K562 (cell line): ENCODE results near the gene XPO4. TPM values are rescaled to one million over a fixed set of nuclear protein-coding genes. Genes with fewer than 3 reads are reported as not detected.
"Not testable (repeated sequence)": the region's sequence is repeated elsewhere in the genome, so short reads cannot be mapped to it uniquely, and the experiment has no call there.

Experiments
- ATAC-seq: fragments of 200-7000 bp; cut with Tn5 transposase; 3 replicates; pipeline ENCODE4 v1.9.1; 2020; ENCODE audit warnings: moderate library complexity
- BruUV-seq: library from RNA; stranded (reverse); fragments of 400-500 nt; replicated peaks from 2 replicates; lab custom pipeline; 2021; lab: Mats Ljungman, UMichigan
- CTCF ChIA-PET: fragments of 300-600 bp; formaldehyde crosslinking; extraction: SDS; loops from one replicate; lab custom pipeline; 2021; ENCODE audit warnings: low intra/inter-chr PET ratio; lab: Yijun Ruan, JAX
- POLR2A ChIA-PET: fragments of 300-600, 350-650 bp; sonication (Branson Sonifier 250); formaldehyde crosslinking; extraction: SDS; loops from one replicate; lab custom pipeline; 2021; ENCODE audit warnings: antibody characterized with exemption, inconsistent platforms; lab: Yijun Ruan, JAX
- DNase-seq, 4 experiments: peaks; one replicate each; pipeline versions ENCODE4 v3.0.0 to v3.0.0-alpha.2; 2011 to 2018; ENCODE audit warnings: low spot score in 3 of 4, mixed read lengths in 3 of 4; ENCODE audit errors: extremely low read depth in 1 of 4
- FAIRE-seq: peaks from 2 replicates; lab custom pipeline; 2011; peaks lifted over from hg19 to GRCh38; lab: Jason Lieb, UNC
- H2AFZ ChIP-seq: 2 replicates; pipeline ENCODE4 v1.6.0; 2011; ENCODE audit warnings: low read depth, low read length, control low read depth, inconsistent platforms
- H3K27ac ChIP-seq: fragments of 200-600 bp; 3 replicates; pipeline ENCODE4 v1.8.0; 2011; ENCODE audit warnings: low read depth, mild to moderate bottlenecking, control low read depth, inconsistent platforms, low read length, moderate library complexity, mixed read lengths; ENCODE audit errors: extremely low read depth
- H3K27me3 ChIP-seq, 2 experiments: fragments of 300-600 bp in 1 of 2; 2 replicates in 1 of 2; 3 replicates in 1 of 2; pipeline versions ENCODE4 v1.6.0 to v1.8.0; 2011; ENCODE audit warnings: inconsistent platforms in 2 of 2, low read length in 2 of 2, mild to moderate bottlenecking in 1 of 2, mixed read lengths in 1 of 2, moderate library complexity in 1 of 2; ENCODE audit not compliant: control insufficient read depth in 2 of 2, insufficient read depth in 2 of 2
- H3K36me3 ChIP-seq: fragments of 300-600 bp; 3 replicates; pipeline ENCODE4 v1.8.0; 2011; ENCODE audit warnings: mild to moderate bottlenecking, low read length, inconsistent platforms; ENCODE audit not compliant: control insufficient read depth, insufficient read depth
- H3K4me1 ChIP-seq, 2 experiments: fragments of 200-600 bp in 1 of 2; replicated peaks in 1 of 2; 2 replicates in 1 of 2; 3 replicates in 1 of 2; pipeline versions ENCODE4 v1.5.1 to v1.8.0; 2011; ENCODE audit warnings: inconsistent platforms in 2 of 2, low read length in 2 of 2, mild to moderate bottlenecking in 1 of 2, mixed read lengths in 1 of 2, moderate library complexity in 1 of 2; ENCODE audit not compliant: control insufficient read depth in 2 of 2, insufficient read depth in 2 of 2
- H3K4me2 ChIP-seq: 2 replicates; pipeline ENCODE4 v1.6.1; 2011; ENCODE audit warnings: low read length, control low read depth, inconsistent platforms, mixed read lengths; ENCODE audit not compliant: insufficient read depth
- H3K4me3 ChIP-seq: fragments of 200-600 bp; sonication (generic), shearing (Covaris generic); 2 replicates; pipeline ENCODE4 v1.5.1; 2016; ENCODE audit warnings: control low read depth, inconsistent platforms
- H3K79me2 ChIP-seq: fragments of 200-600 bp; 3 replicates; pipeline ENCODE4 v1.8.0; 2011; ENCODE audit warnings: low read length, inconsistent platforms; ENCODE audit not compliant: control insufficient read depth, insufficient read depth
- H3K9ac ChIP-seq, 2 experiments: 2 replicates each; pipeline versions ENCODE4 v1.6.0 to v1.6.1; 2011; ENCODE audit warnings: low read depth in 2 of 2, low read length in 2 of 2, control low read depth in 1 of 2, inconsistent platforms in 1 of 2, mild to moderate bottlenecking in 1 of 2, mixed read lengths in 1 of 2; ENCODE audit not compliant: insufficient read depth in 1 of 2
- H3K9me1 ChIP-seq: one replicate; pipeline ENCODE4 v1.6.0; 2011; ENCODE audit warnings: inconsistent platforms, mild to moderate bottlenecking, low read length, moderate library complexity; ENCODE audit not compliant: control insufficient read depth, insufficient read depth
- H3K9me3 ChIP-seq: replicated peaks from 2 replicates; pipeline ENCODE4 v1.5.1; 2011; ENCODE audit warnings: low read depth, low read length, inconsistent platforms; ENCODE audit not compliant: control insufficient read depth, insufficient read depth
- H4K20me1 ChIP-seq: replicated peaks from 2 replicates; pipeline ENCODE4 v1.6.1; 2011; ENCODE audit warnings: low read length, inconsistent platforms, mixed read lengths; ENCODE audit not compliant: control insufficient read depth, insufficient read depth
- ETV6 ChIP-seq, 3 experiments: fragments of 150-350 bp in 1 of 3; sonication (generic) in 1 of 3; formaldehyde crosslinking in 1 of 3; IDR thresholded peaks; 2 replicates each; pipeline versions ENCODE4 v1.6.1 to v1.8.0; 2014 to 2022; ENCODE audit warnings: borderline replicate concordance in 2 of 3, low read depth in 2 of 3, antibody characterized with exemption in 1 of 3, low read length in 1 of 3, mild to moderate bottlenecking in 1 of 3, missing genetic modification reagents in 1 of 3
- SNRNP70 ChIP-seq: fragments of 200-400 bp; formaldehyde crosslinking; optimal IDR thresholded peaks from 2 replicates; pipeline ENCODE3; 2017; ENCODE audit warnings: low read depth, low read length
- WGBS: fragments of 100-300 bp; shearing (Covaris generic); methylation state at CpG from one replicate; pipeline ENCODE4 v1.1.6; 2016; ENCODE audit warnings: low coverage, mixed read lengths; ENCODE audit not compliant: insufficient coverage; ENCODE audit errors: missing lambda C conversion rate; 5-methylcytosine and 5-hydroxymethylcytosine counted together
- in situ Hi-C: fragments of 300-500 bp; cut with MboI; formaldehyde crosslinking; loops from 4 replicates; pipeline ENCODE4 v1.15.0; 2018; ENCODE audit warnings: inconsistent platforms, mixed read lengths
- intact Hi-C: fragments of 100-400 bp; cut with micrococcal nuclease; formaldehyde crosslinking; loops from 2 replicates; pipeline ENCODE4 v1.14.2; 2022
- polyA plus RNA-seq, 8 experiments: library from polyadenylated mRNA; depleted of rRNA in 4 of 8; stranded (reverse) in 5 of 8; unstranded in 3 of 8; fragments of >200 nt; fragmentation: Nextera tagmentation in 2 of 8; fragmentation: Illumina TruSeq in 1 of 8; extraction: Ambion mirVana in 2 of 8; extraction: Trizol in 1 of 8; gene quantifications; 2 replicates each; pipeline versions ENCODE4 v1.2.1 to v1.2.3, GENCODE V29; 2011 to 2014; ENCODE audit warnings: inconsistent platforms in 1 of 8, missing spikeins in 1 of 8
- total RNA-seq, 7 experiments: library from RNA; depleted of rRNA in 6 of 7; stranded (reverse); fragments of >200 nt in 6 of 7; fragmentation: Illumina TruSeq in 2 of 7; extraction: Trizol in 2 of 7; gene quantifications; 2 replicates each; pipeline versions ENCODE4 v1.2.1 to v1.2.3, GENCODE V29; 2011 to 2021; ENCODE audit warnings: low replicate concordance in 1 of 7

XPO4 gene
- total and polyA plus RNA-seq, 9 of the 15 experiments (the other 6 are each of a cell fraction or from before 2014, with no cell fraction given): 5.5 to 25.1 (median 17.5) TPM

DNA sequence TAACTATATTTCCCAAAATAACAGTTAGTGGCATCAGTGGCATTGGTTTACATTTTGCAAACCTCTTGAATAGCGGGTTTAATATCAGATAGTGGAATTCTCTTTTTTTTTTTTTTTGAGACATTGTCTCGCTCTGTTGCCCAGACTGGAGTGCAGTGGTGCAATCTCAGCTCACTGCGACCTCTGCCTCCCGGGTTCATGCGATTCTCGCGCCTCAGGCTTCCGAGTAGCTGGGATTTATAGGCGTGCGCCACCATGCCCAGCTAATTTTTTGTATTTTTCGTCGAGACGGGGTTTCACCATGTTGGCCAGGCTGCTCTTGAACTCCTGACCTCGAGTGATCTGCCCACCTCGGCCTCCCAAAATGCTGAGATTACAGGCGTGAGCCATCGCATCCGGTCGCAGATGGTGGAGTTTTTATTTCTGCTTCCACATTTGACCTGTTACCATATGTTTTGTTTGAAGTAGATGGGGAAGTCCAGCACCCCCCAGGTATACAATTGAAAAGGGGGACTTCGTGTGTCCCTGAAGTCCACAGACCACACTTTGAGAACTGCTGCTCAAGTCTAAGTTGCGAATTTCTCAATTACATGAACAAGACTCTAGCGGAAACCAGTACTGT is 40.5 kb upstream of the XPO4 start:
- Histone ChIP-seq H3K4me2 (no peak overlapping the region), H2AFZ (no peak overlapping the region), H3K4me1 (peaks cover 0 to 5% of the 10 kb centered on the region in 2 experiments; a peak in 2 of 5 replicates)
- TF ChIP-seq SNRNP70: no peak
- no peak for TF ChIP-seq ETV6 (IDR thresholded peaks at IDR 0.05; ENCODE audit: borderline replicate concordance in 1 of 2, low read depth in 2 of 2, low read length in 1 of 2)
- no peak for TF ChIP-seq ETV6 (CRISPR knock-in tag; IDR thresholded peaks at IDR 0.05; ENCODE audit: borderline replicate concordance)
- TF ChIP-seq, all 486 proteins: peak for 0
- Histone ChIP-seq H3K9me3 (no peaks in the 10 kb centered on the region), H4K20me1 (no peaks in the 10 kb centered on the region), H3K27ac (no peak overlapping the region), H3K27me3 (peaks cover 2 to 13% of the 10 kb centered on the region in 2 experiments; a peak in 3 of 5 replicates), H3K9me1 (no peaks in the 10 kb centered on the region), H3K9ac (no peak overlapping the region), H3K4me3 (no peak overlapping the region), H3K36me3 (no peaks in the 10 kb centered on the region), H3K79me2 (no peaks in the 10 kb centered on the region)
- no peak for FAIRE-seq
- ATAC-seq: no peak
- BruUV-seq: no TSS peak
- in situ Hi-C loops (loop anchor here (10.0 kb wide), 2 partner anchors 162 to 542 kb away; no protein-coding TSS in a partner anchor), intact Hi-C loops (loop anchor here (1.0 to 10.0 kb wide), 3 partner anchors 82 to 536 kb away; no protein-coding TSS in a partner anchor)
- no peak for DNase-seq
- POLR2A ChIA-PET: interaction anchor here (0.8 kb wide), 1 partner anchor 10 kb away, joined by 3 read pairs; no protein-coding TSS in a partner anchor
- CTCF ChIA-PET: interaction anchor here (0.6 to 1.4 kb wide), 4 partner anchors 19 to 565 kb away, joined by 3 to 8 read pairs (median 4); no protein-coding TSS in a partner anchor
- 32% methylated on average over 21 of the region's 22 CpGs for WGBS

DNA sequence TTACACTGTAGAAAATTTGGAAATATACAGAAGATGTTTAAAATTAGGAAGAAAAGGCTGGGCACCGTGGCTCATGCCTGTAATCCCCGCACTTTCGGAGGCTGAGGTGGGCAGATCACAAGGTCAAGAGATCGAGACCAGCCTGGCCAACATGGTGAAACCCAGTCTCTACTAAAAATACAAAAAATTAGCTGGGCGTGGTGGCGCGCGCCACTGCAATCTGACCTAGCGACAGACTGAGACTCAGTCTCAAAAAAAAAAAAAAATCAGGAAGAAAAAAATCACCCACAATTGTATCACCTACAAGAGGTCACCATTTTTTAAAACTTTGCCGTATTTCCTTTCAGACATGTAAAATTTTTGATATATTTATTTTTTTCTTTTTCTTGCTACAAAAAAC is 38.0 kb upstream of the XPO4 start:
- BruUV-seq, H3K9ac ChIP-seq, FAIRE-seq, H3K4me1 ChIP-seq, H3K9me1 ChIP-seq, H3K27ac ChIP-seq, POLR2A ChIA-PET, DNase-seq, H3K79me2 ChIP-seq, ATAC-seq, H3K36me3 ChIP-seq, H3K4me2 ChIP-seq, H2AFZ ChIP-seq, H3K9me3 ChIP-seq, H4K20me1 ChIP-seq, H3K4me3 ChIP-seq: not testable (repeated sequence)
- in situ Hi-C loops (loop anchor here (10.0 kb wide), 2 partner anchors 164 to 544 kb away; no protein-coding TSS in a partner anchor), intact Hi-C loops (loop anchor here (10.0 kb wide), 1 partner anchor 84 kb away; no protein-coding TSS in a partner anchor)
- peaks cover 2 to 17% of the 10 kb centered on the region in 2 experiments; a peak in 4 of 5 replicates for H3K27me3 ChIP-seq
- CTCF ChIA-PET: interaction anchor here (0.6 kb wide), 1 partner anchor 537 kb away, joined by 3 read pairs; no protein-coding TSS in a partner anchor
- 39% methylated on average over 10 of the region's 10 CpGs for WGBS
